Stimulated activated CD8-positive, alpha-beta memory T cell treated with anti-CD3 and anti-CD28 coated beads, Interleukin-7, amount 100 ng/mL, for 48 hours (primary cell): ENCODE measurements around the gene MED13L.
"Not testable (repeated sequence)": the region's sequence is repeated elsewhere in the genome, so short reads cannot be mapped to it uniquely, and the experiment has no call there.

ENCODE experiments used
- DNase-seq, 2 donors: peaks; one replicate each; pipeline ENCODE4 v3.0.0-alpha.2; 2020; ENCODE audit warnings: low read depth in 1 of 2; ENCODE audit errors: extremely low read depth in 1 of 2

MED13L gene

GRCh38 chr12:116031624-116032023, 245.9 kb downstream of the MED13L start:
- DNase-seq, result not testable (repeated sequence)

GRCh38 chr12:116028619-116029018, 248.9 kb downstream of the MED13L start:
- no peak for DNase-seq

GRCh38 chr12:116027551-116027821, 250.0 kb downstream of the MED13L start:
- DNase-seq, result no peak

- no peak for DNase-seq
Observed at GRCh38 chr12:116026768-116027550, 250.5 kb downstream of the MED13L start.

- no peak for DNase-seq
Observed at GRCh38 chr12:116026346-116026745, 251.1 kb downstream of the MED13L start.

- DNase-seq, result no peak
Observed at GRCh38 chr12:116024769-116025168, 252.7 kb downstream of the MED13L start.

DNA sequence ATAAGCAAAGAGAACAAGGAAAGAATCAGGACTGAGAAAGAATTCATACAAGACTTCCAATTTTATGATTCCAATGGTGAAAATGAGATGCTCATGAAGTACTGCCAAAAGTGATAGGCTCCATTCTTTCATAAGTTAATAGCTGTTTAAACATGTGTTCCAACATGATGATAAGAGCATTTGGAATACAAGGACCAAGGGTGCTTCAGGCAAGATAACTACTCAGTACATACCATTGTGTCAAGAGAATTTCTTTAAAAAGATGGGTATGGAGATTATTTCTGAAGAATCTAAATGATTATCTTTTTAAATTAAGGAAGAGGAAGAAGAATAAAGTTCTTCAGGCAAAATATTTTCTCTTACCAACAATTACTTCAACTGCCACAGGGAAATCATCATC, 258.1 kb downstream of the MED13L start:
- DNase-seq, result no peak

DNA sequence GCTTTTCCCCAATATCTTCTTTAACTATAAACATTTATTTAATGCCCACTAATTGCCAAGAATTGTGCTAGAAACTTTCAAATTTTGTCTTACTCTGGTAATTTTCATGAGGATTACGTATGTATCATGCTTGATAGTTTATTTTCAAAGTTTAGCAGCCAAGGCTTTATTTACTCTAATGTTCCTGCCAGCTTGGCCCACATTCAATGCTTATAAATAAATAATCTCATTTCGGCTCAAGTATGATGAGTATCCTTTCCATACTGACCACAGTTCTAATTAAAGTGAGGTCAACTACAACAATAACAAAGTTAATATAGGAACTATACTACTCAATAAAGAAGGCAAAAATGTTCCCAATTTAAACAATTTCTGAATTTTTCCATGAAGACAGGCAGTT, 259.2 kb downstream of the MED13L start:
- no peak for DNase-seq

DNA sequence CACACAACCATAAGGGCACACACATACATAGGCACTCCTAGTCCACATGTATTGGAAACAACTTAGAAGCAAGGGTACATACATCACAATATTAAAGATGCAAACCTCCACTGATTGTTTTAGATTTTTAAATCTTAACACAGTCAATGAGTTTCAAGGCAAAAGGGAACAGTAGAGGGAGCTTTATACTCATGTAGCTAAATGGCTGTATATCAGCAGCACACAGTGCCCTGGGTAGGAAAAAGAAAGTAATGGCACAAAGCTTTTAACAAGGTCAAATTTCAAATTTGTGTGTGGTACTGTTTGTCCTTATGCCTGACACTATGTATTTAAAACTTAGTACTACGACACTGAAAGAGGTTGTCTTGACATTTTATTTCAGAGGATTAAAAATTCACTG, 262.0 kb downstream of the MED13L start:
- no peak for DNase-seq

- no peak for DNase-seq
Observed at GRCh38 chr12:116012757-116013156, 264.7 kb downstream of the MED13L start.

- no peak for DNase-seq
Observed at GRCh38 chr12:116011217-116011616, 266.3 kb downstream of the MED13L start.

DNA sequence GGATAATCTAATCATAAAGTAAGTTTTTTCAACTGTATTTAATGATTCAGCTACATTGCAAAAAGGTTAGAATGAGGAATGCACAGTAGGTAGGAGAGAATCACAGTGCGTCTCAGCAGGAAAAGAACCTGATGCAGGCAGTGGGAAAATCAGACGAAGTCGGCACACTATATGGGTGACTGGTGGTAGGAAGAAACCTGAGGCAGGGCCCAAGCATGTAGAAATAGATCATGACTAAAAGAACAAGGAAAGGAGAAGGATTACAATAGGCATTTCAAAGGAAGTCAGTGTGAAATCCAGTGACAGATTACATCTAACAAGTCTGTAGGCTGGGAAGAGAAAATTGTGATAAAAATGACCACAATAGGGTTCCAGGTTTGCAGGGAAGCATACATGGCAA, 267.0 kb downstream of the MED13L start:
- DNase-seq, result no peak

DNA sequence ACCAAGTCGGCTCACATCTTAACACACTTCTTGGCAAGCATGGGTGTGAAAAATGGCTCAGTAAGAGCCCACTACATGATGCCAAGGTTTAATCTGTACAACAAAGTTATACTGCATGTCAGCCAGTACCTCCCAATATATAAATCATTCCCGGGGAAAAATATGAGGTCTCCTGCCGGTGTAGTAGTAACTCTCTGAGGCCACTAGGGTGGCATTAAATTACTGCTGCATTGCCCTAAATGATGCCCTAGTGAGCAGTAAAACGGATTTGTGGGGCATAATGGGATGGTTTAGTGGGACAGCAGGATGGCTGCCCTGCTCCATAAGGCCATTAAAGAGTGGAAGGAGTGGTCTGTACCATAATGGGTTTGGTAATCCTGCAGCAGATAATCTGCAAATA, 267.7 kb downstream of the MED13L start:
- DNase-seq, result no peak

- no peak for DNase-seq
Observed at GRCh38 chr12:116006141-116006540, 271.4 kb downstream of the MED13L start.

- no peak for DNase-seq
Observed at GRCh38 chr12:116002890-116003536, 274.5 kb downstream of the MED13L start.

GRCh38 chr12:116000252-116000651, 277.2 kb downstream of the MED13L start:
- no peak for DNase-seq

- DNase-seq, result no peak
Observed at GRCh38 chr12:115999582-115999981, 277.9 kb downstream of the MED13L start.

DNA sequence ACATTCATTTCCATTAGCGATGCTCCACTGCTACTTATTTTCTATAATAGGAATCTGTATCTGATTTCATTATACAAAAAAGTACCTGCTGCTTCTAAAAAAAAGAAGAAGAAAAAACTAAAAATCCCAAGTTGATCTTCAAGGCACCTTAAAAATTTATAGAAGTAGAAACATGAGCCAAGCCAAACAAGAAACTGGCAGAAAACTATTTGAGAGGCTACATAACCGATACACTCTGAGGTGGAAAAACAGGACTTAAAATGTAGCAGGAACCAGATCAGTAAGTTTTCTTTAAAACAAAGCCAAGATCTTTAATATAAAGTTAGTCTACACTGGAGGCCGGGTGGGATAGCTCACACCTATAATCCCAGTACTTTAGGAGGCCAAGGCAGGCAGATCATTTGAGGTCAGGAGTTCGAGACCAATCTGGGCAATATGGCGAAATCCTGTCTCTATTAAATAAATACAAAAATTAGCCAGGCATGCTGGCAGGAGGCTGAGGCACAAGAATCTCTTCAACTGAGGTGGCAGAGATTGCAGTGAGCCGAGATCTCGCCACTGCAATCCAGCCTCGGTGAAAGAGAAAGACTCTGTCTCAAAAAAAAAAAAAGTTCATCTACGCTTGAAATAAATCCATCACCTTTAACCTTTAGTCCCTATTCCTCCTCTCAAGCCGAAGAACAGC, 278.6 kb downstream of the MED13L start:
- no peak for DNase-seq

GRCh38 chr12:115998119-115998633, 279.3 kb downstream of the MED13L start:
- DNase-seq, result no peak

DNA sequence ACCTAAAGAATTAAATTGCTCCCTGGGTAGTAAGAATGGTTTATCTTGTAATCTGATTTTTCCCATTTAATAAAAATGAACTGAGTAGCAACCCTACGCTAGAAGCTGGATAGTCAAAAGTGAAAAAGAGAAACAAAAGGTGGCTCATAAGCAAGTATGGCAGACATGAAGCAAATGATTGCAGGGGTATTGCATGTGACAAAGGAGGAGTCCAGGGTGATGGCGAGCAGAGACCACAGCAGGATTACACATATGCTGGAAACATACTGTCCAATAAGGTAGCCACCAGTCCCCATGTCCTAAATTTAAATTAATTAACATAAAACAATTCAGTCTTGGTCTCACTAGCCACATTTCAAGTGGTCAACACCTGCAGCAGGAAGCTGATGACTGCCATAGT, 283.8 kb downstream of the MED13L start:
- DNase-seq, result no peak

- DNase-seq, result no peak
Observed at GRCh38 chr12:115990241-115990640, 287.3 kb downstream of the MED13L start.
